Activated naive CD4-positive, alpha-beta T cell (primary cell): ENCODE data around the gene DYNLT1.
"Not testable (repeated sequence)": the region's sequence is repeated elsewhere in the genome, so short reads cannot be mapped to it uniquely, and the experiment has no call there.

Experiments
- DNase-seq, 4 experiments: peaks; one replicate each; lab custom pipeline; 2025; lab: John Stamatoyannopoulos, UW

DYNLT1 gene

DNA sequence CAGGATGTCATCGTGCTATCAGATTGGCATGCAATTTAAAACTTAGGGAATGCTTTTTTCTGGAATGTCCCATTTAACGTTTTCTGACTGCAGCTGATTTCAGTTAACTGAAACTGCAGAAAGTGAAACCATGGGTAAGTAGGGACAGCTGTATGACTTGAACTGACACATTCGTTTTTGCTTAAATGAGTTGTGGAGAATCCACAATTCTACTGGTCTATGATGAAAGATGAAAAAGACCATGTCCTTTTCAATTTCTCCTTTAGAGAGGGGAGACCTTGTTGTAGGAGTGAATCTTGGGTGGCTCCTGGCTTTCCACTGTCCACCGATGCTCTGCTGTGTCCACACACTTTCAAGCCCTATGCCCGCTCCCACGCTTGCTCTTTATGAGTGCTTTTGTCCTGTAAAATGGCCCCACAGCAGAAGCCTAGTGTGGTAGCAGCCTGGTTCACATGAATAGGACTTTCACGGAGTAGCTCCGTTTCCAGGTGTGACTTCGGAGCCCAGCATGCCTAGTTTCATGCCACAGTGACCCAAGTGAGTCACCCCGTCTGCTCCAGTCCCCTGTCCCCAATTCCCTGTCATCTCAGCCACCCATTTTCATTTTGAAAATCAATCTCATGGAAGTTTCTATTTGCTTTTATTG, 21.9 kb downstream of the DYNLT1 start:
- DNase-seq: no peak

DNA sequence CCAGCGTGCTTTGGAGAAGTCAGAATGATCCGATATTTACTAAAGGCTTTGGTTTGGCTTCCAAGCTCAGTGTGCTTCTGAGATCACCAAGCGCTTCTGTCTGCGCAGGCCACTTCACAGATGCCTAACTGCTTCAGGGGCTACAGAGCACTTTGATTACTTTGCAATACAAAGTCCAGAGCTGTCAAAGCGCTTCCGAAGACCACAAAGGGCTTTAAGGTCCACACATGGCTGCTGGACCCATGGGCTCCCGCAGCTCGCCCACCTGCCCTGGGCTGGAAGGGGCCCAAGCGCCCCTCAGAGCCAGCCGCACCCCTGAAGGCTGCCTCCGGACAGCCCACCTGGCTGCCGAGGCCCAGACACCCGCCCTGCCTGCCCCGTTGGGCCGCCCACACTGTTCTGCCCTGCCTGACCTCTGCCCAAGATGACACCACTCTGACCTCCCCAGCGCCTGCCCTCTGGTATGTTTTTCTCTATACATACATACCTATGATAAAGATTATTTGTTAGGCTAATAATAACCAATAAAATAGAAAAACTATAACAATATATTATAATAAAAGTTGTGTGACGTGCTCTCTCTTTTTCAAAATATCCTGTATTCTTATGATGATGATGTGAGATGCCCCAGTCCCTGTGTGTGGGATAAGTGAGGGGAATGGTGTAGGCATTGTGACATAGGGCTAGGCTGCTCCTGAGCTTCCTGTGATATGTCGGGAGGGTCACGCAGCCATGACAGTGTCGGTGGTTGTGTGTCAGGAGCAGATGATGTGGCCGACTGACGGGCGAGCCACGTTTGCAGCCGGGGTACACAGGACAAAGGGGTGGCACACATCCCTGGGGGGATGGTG, 22.6 kb downstream of the DYNLT1 start:
- no peak for DNase-seq

DNA sequence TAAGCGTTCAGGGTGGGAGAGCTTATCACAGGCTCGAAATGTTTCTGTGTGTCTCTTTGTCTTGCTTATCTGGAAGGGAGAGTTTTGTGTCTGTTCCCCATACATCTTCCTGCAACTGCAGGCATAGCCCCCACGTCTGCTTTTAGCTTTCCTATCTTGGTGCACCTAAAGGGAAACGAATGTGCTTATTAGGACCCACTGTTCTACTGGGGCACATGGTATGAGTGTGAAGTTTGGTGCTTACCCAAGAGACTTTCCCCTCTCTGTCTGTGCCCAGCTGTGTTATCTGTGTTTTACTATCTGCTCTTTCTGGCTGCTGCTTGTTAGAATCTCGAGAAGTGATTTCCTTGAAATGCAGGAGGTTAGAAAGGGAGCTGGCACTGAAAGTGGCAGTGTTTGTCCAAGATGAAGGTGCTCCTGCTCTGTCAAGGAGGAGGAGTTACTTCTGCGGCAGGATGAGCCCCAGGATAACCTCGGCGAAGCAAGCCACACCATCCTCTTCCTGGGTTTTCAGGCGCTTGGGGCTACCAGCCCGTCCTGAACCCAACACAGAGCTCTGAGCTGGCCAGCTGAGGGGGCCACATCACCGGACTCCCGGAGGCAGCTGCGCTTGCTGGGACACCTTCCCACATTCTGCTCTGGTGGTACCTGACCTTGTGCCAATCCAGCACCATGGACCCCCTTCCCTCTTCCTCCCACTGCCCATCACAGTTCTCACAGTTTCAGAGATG, 23.4 kb downstream of the DYNLT1 start:
- DNase-seq: no peak

DNA sequence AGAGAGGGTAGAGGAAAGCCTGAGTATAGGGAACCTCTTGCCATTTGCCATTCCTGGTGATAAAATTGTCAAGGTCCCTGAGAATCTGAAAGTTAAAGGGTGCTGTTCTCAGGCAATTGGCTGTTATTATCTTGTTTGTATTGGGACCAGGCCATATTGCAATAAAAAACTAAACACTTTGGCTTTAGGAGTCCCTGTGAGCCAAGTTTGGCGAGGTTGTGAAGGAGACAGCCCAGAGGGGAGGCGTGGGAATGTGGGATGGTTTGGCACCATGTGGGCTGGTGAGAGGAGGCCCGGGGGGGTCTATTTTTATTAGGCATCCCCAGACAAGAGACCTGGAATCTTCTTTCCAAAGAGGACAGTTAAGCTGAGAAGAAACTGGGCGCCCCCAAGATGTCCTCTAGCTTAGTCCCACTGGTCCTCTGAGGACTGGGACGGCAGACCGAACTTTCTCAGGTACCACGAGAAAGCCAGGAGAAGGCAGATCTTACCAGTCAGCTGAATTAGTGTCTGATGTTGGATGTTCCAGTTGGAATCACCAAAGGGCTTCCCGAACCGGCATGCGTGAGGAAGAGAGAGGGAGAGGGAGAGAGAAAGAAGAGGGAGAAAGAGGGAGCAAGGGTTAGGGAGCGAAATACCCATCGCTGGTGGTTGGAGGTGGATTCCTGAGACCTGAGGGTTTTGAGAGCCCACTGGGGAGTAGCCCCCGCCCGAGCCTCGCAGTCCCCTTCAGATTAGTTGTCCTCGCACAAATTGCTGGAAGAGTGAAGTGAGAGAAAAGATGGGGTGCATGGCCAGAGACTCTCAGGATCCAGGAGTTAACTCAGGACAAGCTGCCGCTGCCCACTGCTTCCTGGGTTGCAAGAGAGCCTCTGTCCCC, 24.4 kb downstream of the DYNLT1 start:
- no peak for DNase-seq

DNA sequence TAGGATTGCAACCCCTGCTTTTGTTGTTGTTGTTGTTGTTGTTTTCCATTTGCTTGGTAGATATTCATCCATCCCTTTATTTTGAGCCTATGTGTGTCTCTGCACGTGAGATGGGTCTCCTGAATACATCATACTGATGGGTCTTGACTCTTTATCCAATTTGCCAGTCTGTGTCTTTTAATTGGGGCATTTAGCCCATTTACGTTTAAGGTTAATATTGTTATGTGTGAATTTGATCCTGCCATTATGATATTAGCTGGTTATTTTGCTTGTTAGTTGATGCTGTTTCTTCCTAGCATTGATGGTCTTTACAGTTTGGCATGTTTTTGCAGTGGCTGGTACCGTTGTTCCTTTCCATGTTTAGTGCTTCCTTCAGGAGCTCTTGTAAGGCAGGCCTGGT, 26.3 kb downstream of the DYNLT1 start:
- not testable (repeated sequence) for DNase-seq

DNA sequence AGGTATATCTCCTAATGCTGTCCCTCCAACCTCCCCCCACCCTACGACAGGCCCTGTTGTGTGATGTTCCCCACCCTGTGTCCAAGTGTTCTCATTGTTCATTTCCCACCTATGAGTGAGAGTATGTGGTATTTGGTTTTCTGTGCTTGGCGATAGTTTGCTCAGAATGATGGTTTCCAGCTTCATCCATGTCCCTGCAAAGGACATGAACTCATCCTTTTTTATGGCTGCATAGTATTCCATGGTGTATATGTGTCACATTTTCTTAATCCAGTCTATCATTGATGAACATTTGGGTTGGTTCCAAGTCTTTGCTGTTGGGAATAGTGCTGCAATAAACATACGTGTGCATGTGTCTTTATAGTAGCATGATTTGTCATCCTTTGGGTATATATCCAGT, 29.9 kb downstream of the DYNLT1 start:
- not testable (repeated sequence) for DNase-seq

DNA sequence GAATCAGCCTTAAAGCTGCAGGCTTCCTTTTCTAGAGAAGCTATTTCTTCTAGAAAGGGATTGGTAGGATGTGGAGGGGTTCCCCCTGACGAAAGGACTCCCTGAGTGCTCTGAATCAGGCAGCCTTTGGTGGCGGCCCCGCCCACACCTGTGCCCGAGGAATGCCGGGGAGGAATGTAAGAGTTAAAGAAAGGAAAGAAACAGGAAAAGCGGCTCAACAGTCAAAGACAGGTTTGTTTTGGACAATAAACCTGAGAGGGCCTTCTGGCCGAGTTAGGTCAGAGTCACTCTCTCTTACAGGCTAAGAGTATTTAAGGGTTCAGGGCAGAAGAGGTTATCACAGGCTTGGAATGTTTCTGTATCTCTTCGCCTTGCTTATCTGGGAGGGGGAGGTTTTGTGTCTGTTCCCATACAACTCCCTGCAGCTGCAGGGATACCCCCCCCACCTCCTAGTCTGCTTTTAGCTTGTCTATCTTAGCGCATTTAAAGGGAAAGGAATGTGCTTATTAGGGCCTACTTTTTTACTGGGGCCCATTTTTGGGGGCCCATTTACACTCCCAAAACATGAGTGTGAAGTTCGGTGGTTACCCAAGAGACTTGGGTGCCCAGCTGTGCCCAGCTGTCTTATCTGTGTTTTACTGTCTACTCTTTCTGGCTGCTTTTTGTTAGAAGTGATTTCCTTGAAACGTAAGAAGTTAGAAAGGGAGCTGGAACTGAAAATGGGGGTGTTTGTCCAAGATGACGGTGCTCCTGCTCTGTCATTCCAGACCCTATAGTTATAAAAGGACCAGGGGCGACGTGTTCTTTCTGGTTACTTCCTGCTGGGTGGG, 32.8 kb downstream of the DYNLT1 start:
- DNase-seq: no peak

DNA sequence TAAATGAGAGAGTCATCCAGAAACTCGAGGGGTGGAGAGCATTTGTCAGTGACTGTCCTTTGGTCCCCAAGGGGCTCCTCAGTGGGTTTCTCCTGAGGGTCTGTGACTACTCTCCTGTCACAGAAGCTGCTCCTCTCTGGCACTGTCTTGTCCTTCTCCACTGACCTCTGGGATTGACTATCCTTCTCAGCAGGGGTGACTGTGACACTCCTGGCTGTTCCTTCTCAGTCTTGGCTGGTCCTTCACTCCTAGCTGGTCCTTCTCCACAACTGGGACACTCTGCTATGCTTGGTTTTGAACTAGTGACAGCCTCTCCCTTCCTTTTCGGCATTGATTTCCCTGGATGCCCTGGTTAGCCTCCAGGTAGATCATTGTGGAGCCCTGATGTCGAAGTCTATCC, 33.5 kb downstream of the DYNLT1 start:
- no peak for DNase-seq

DNA sequence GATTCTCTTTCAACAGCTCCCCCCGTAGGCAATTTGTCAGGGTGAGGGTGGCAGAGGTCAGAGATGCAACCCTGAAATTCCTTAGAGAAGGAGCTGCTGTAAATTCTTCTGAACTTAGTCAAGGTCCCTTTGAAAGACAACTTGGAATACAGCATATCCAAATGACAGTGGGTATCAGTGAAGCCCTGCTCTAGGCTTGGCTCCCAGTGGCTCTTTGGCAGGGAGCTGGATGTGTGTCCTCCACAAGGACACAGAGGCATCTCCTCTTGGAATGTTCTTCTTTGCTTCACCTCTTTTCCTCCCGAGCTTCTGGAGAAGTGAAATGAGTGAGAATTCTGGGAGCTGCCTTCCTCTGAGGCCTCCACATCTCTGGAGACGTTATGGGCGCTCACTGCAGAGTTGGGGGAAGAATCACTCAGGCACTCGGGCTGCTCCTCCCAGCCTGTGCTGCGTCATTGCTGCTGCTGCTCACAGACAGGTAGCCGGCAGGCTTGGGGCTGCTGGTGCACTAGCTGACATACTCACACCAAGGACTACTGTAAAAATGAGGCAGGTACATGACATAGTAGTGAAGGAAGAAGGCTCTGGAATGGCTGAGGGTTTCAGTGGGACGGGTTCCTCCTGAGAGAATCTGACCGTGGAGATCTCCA, 34.1 kb downstream of the DYNLT1 start:
- no peak for DNase-seq

DNA sequence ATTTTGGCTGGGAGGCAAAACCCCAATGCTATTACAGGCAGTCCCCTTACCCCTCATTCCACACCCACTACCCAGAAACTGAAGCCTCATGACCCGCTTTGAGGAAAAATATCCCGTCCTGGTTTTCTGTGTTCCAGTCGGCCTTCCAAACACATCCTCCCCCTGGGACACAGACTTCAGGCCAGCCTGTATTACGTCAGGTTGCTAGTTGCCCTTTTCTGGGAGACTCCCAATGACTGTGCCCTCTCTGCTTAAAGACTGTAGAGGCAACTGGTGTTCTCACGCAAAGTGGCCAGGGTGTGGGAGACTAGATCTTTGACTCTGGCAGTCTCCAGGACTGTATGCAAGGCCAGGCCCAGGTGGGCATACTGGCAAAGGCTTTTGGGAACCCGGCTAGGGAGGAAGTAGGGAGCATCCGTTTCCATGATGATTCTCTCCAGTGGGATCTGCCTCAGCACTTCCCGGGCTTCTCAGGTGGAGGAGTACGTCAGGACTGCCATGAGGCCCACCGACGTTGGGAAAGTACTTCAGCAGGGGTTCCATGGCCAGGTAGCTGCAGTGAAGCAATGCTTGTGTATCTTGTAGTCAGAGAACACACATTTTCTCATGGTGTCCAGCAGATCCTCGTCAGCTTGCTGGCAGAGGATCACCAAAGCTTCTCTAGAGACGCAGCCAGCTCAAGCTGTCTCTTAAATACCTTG, 34.9 kb downstream of the DYNLT1 start:
- no peak for DNase-seq

DNA sequence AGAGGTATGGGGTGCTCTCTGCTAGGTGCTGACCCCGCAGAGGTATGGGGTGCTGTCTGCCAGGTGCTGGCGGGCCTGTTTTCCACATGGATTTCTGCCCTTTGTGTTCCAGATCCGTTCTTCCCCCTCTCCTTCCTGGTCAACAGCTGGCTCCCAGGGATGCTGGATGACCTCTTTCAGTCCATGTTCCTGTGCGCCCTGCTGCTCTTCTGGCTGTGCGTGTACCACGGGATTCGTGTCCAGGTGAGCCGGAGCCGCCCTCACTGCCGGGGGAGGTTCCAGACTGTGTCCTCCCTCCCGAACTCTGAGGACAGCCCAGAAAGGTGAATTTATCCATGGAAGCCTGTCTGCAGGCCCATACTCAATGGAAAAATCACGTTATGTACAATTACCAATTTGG, 36.3 kb downstream of the DYNLT1 start:
- no peak for DNase-seq

DNA sequence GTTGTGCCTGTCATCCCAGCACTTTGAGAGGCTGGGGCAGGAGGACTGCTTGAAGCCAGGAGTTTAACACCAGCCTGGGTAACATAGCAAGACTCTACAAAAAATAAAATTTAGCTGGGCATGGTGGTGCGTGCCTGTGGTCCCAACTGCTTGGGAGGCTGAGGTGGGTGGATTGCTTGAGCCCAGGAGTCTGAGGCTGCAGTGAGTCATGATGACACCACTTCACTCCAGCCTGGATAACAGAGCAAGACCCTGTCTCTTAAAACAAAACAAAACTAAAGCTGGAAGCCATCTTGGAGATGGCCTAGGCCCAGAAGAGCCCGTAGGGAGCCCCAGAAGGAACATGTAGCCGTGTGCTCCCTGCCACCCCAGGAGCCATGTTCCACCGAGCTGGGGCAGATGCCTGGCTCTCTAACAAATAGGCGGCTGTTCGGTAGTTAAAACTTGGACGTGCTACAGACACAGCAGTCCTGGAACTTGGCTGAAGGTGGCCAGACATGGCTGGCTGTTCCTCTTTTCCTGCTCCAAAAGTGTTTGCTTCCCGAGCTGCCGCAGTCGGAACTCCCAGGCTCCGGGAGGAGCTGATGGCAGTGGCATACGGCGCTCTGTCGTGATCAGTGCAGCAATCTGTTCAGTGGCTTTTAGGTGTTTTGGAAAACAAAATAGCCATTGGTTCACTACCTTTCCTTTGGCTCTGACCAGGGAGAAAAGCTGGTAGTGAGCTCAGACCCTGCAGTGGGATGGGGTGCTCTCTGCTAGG, 37.0 kb downstream of the DYNLT1 start:
- no peak for DNase-seq

DNA sequence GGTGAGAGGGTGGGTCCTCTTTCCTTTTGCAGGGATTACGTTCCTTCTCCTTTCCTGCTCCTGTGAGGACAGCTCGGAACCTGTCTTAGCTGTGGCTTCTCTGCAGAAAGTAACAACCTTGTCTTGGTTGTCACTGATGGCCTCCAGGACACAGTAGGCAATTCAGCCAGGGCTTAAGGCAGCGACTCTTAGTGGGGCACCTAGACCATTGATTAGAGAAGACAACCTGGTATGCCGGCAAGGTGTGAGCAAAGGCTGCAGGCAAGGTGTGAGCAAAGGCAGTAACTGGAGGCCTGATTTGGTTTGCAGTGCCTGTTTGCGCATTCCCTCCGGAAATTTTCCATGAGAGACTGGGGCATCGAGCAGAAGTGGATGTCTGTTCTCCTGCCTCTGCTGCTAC, 37.6 kb downstream of the DYNLT1 start:
- DNase-seq: no peak

DNA sequence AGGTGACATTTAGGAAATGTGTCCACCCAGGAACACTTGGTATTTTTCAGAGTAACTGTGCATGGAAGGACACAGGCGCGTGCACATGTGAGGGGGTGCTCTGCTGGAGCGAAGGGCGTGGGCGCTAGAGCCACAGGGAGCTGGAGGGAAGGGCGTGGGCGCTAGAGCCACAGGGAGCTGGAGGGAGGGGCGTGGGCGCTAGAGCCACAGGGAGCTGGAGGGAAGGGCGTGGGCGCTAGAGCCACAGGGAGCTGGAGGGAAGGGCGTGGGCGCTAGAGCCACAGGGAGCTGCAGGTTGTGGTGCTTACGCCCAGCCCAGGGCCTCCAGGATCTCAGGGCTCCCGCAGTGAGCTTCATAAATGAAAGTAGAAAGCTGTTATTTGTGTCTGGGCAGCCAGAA, 38.5 kb downstream of the DYNLT1 start:
- DNase-seq: not testable (repeated sequence)

DNA sequence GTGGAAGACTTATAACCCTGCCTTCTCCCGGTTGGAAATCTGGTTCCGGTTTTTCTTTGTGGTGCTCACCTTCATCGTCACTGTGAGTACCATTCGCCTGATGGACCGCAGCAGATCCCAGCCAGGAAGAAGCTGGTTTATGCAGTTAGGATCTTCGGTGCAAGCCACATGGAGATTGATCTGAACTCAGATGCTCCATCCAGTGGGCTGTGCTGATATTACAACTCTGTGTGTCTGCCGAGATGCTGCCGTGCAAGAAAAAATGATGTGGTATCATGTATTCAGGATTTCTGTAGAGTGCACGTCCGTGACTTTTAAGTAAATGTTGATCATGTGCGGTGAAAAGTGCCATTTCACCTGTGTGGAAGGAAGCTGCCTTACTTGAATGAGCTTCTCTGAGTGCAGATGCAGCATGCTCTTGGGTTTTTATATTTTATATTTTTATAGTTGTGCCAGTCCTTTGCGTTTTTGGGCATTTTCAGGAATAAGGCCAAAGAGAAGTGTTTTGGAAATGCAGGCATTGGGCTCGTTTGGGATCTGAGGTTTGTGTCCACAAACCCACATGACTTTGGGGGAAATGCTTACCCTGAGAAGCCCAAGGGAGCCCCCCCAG, 39.2 kb downstream of the DYNLT1 start:
- DNase-seq: peak in 2 of 4 experiments; percentile 8 to 27

DNA sequence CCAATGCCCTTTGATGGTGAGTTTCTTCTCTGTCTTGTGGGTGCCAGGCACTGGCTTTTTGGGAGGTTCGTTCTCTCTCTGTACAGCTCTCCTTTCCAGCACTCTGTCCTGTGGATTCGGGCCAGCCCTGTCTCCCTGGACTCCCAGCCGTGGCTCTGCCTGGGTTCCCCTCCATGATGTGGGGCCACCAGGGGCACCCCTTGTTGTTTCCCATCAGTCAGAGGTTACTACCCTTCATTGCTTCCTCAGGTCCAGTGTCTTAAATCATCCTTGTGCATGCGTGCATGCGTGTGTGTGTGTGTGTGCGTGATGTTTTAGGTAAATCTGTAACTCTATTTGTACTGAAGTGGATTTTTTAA, 40.5 kb downstream of the DYNLT1 start:
- DNase-seq: no peak

DNA sequence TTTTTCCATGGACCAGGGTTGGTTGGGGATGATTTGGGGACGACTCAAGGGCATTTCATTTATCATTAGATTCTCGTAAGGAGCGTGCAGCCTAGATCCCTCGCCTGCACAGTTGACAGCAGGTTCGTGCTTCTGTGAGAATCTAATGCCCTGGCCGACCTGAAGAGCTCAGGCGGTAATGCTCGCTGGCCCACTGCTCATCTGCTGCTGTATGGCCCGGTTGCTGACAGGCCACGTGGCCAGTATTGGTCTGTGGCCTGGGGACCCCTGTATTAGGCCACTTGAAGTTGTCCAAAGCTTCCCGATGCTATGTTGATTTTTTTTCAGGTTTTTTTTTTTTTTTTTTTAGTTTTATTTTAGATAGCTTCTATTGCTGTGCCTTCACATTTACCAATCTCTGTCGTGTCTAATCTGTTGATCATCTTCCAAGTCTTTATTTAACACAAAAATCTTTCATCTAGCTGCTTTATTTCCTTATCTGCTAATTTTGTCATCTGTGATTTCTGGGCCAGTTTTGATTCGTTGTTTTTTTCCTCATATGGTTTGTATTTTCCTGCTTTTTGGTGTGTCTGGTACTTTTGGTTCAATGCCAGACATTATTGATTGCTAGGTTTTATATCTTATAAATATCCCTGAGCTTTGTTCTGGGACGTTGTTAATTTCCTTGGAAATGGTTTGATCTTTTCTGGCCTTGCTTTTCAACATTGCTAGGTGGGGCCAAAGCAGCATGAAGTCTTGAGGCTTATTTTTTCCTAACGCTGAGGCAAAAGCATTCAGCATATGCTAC, 41.1 kb downstream of the DYNLT1 start:
- no peak for DNase-seq

DNA sequence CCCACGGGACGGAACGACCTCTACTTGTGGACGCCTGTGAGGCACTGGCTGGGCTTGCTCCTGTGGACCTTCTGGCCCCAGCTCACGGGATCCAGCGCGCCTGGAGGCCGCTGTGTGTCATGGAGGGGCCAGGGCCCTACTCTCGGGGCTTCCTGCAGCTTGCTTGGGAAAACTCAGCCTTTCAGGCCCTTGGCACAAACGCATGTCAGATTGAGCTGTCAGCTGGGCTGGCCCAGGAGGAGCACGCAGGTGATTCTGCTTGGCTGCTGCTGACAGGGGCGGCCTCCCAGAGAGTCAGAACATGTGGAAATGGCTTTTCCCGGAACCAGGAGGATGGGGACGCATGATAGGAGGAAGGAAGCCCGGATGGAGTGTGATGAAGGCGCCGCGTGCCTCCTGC, 44.9 kb downstream of the DYNLT1 start:
- no peak for DNase-seq
